Fibroblast of lung (primary cell): ENCODE results near the gene DYNLRB2. TPM values are rescaled to one million over a fixed set of nuclear protein-coding genes. Genes with fewer than 3 reads are reported as not detected.

Experiments used
- DNase-seq, 2 donors: peaks; one replicate each; pipeline versions ENCODE4 v3.0.0 to v3.0.0-alpha.2; 2010; ENCODE audit warnings: low read depth in 2 of 2
- H2AFZ ChIP-seq: 2 replicates; pipeline ENCODE4 v1.5.1; 2012; ENCODE audit warnings: low read length, control low read depth, inconsistent platforms
- H3K27ac ChIP-seq: 2 replicates; pipeline ENCODE4 v1.5.1; 2011; ENCODE audit warnings: low read length, control low read depth; ENCODE audit not compliant: insufficient read depth
- H3K27me3 ChIP-seq: 2 replicates; pipeline ENCODE4 v1.5.1; 2011; ENCODE audit warnings: mild to moderate bottlenecking, low read length; ENCODE audit not compliant: control insufficient read depth, insufficient read depth
- H3K36me3 ChIP-seq: 2 replicates; pipeline ENCODE4 v1.5.1; 2011; ENCODE audit warnings: low read length; ENCODE audit not compliant: control insufficient read depth, insufficient read depth
- H3K4me1 ChIP-seq: 2 replicates; pipeline ENCODE4 v1.5.1; 2011; ENCODE audit warnings: low read length; ENCODE audit not compliant: control insufficient read depth, insufficient read depth; ENCODE audit errors: extremely low read depth
- H3K4me2 ChIP-seq: 2 replicates; pipeline ENCODE4 v1.5.1; 2011; ENCODE audit warnings: low read length, control low read depth; ENCODE audit not compliant: insufficient read depth; ENCODE audit errors: extremely low read depth
- H3K4me3 ChIP-seq, 4 experiments: fragments of 200-600 bp in 1 of 4; sonication (generic) in 1 of 4; replicated peaks in 1 of 4; 2 replicates each; pipeline ENCODE4 v1.5.1; 2011 to 2016; ENCODE audit warnings: low read length in 4 of 4, low read depth in 3 of 4, mild to moderate bottlenecking in 3 of 4, control low read depth in 2 of 4, inconsistent platforms in 1 of 4, mixed read lengths in 1 of 4; ENCODE audit not compliant: insufficient read depth in 1 of 4; ENCODE audit errors: control extremely low read depth in 1 of 4
- H3K79me2 ChIP-seq: 2 replicates; pipeline ENCODE4 v1.5.1; 2012; ENCODE audit warnings: mild to moderate bottlenecking, low read length, inconsistent platforms; ENCODE audit not compliant: control insufficient read depth, insufficient read depth
- H3K9ac ChIP-seq: 2 replicates; pipeline ENCODE4 v1.5.1; 2011; ENCODE audit warnings: mild to moderate bottlenecking, low read length, control low read depth; ENCODE audit not compliant: insufficient read depth
- H3K9me3 ChIP-seq: 2 replicates; pipeline ENCODE4 v1.5.1; 2012; ENCODE audit warnings: low read depth, low read length; ENCODE audit not compliant: control insufficient read depth, insufficient read depth
- H4K20me1 ChIP-seq: 2 replicates; pipeline ENCODE4 v1.5.1; 2011; ENCODE audit warnings: low read length; ENCODE audit not compliant: control insufficient read depth, insufficient read depth; ENCODE audit errors: extremely low read depth
- CTCF ChIP-seq, 2 donors: IDR thresholded peaks in 1 of 2; conservative IDR thresholded peaks in 1 of 2; 1 replicate in 1 of 2; 2 replicates in 1 of 2; pipeline ENCODE4 v1.5.1; 2011 to 2012; ENCODE audit warnings: low read length in 2 of 2, control low read depth in 1 of 2, inconsistent platforms in 1 of 2, low read depth in 1 of 2, mild to moderate bottlenecking in 1 of 2
- EZH2 ChIP-seq: IDR thresholded peaks from 2 replicates; pipeline ENCODE4 v1.5.1; 2012; ENCODE audit warnings: low read length, control low read depth, mild to moderate bottlenecking; ENCODE audit errors: missing control alignments
- polyA plus RNA-seq, 2 donors: library from polyadenylated mRNA; depleted of rRNA in 1 of 2; stranded (reverse) in 1 of 2; unstranded in 1 of 2; fragments of >200 nt; gene quantifications; 2 replicates each; pipeline ENCODE4 v1.2.1, GENCODE V29; 2011 to 2012; ENCODE audit warnings: missing spikeins in 1 of 2
- total RNA-seq: library from RNA; depleted of rRNA; stranded (reverse); fragments of >200 nt; gene quantifications from 2 replicates; pipeline ENCODE4 v1.2.1, GENCODE V29; 2014

Gene DYNLRB2
- total and polyA plus RNA-seq, 2 donors (not counting 1 experiment from before 2014, with no cell fraction given) = 0.33 TPM; not detected in 1

GRCh38 chr16:80587071-80587470, 46.3 kb downstream of the DYNLRB2 start:
- no peak for DNase-seq
- no peaks in the 10 kb centered on the region for H3K9me3 ChIP-seq
- no peak overlapping the region for H3K4me2 ChIP-seq
- H3K79me2 ChIP-seq = no peaks in the 10 kb centered on the region
- H3K27ac ChIP-seq = no peak overlapping the region
- no peaks in the 10 kb centered on the region for H4K20me1 ChIP-seq
- H3K27me3 ChIP-seq = no peaks in the 10 kb centered on the region
- H3K36me3 ChIP-seq = no peaks in the 10 kb centered on the region
- H3K9ac ChIP-seq = no peak overlapping the region
- no peak overlapping the region for H3K4me3 ChIP-seq
- no peak for TF ChIP-seq CTCF (conservative IDR thresholded peaks at IDR 0.05 in 1 of 2, IDR thresholded peaks at IDR 0.05 in 1 of 2; ENCODE audit: low read depth in 1 of 2, low read length in 2 of 2)
- TF ChIP-seq EZH2 = no peak
- no peak overlapping the region for H2AFZ ChIP-seq
- H3K4me1 ChIP-seq = no peaks in the 10 kb centered on the region

GRCh38 chr16:80591071-80591915, 50.5 kb downstream of the DYNLRB2 start:
- H3K4me1 ChIP-seq = no peaks in the 10 kb centered on the region
- no peak overlapping the region for H3K9ac ChIP-seq
- H3K9me3 ChIP-seq = no peaks in the 10 kb centered on the region
- no peaks in the 10 kb centered on the region for H3K79me2 ChIP-seq
- no peaks in the 10 kb centered on the region for H4K20me1 ChIP-seq
- H3K36me3 ChIP-seq = no peaks in the 10 kb centered on the region
- no peak overlapping the region for H3K4me3 ChIP-seq
- no peak overlapping the region for H3K27ac ChIP-seq
- H3K27me3 ChIP-seq = no peaks in the 10 kb centered on the region
- DNase-seq = no peak
- no peak overlapping the region for H2AFZ ChIP-seq
- H3K4me2 ChIP-seq = no peak overlapping the region
- TF ChIP-seq CTCF (conservative IDR thresholded peaks at IDR 0.05 in 1 of 2, IDR thresholded peaks at IDR 0.05 in 1 of 2; ENCODE audit: low read depth in 1 of 2, low read length in 2 of 2) (no peak), EZH2 (no peak)

- Histone ChIP-seq H3K4me1 (no peaks in the 10 kb centered on the region), H3K4me3 (no peak overlapping the region), H3K27ac (no peak overlapping the region), H4K20me1 (no peaks in the 10 kb centered on the region), H3K27me3 (no peaks in the 10 kb centered on the region), H3K36me3 (no peaks in the 10 kb centered on the region), H3K4me2 (no peak overlapping the region), H2AFZ (no peak overlapping the region), H3K9ac (no peak overlapping the region), H3K79me2 (no peaks in the 10 kb centered on the region), H3K9me3 (no peaks in the 10 kb centered on the region)
- no peak for DNase-seq
- TF ChIP-seq CTCF (conservative IDR thresholded peaks at IDR 0.05 in 1 of 2, IDR thresholded peaks at IDR 0.05 in 1 of 2; ENCODE audit: low read depth in 1 of 2, low read length in 2 of 2) (no peak), EZH2 (no peak)
These were observed 51.5 kb downstream of the DYNLRB2 start for GRCh38 chr16:80592273-80592672.
